Stimulated activated CD4-positive, alpha-beta T cell treated with anti-CD3 and anti-CD28 coated beads, Interleukin-4, amount 100 ng/mL, for 4 hours (primary cell): ENCODE results near the gene DPAGT1.

Experiments used
- DNase-seq, 2 experiments: peaks; one replicate each; pipeline ENCODE4 v3.0.0-alpha.2; 2020

Gene DPAGT1

DNA sequence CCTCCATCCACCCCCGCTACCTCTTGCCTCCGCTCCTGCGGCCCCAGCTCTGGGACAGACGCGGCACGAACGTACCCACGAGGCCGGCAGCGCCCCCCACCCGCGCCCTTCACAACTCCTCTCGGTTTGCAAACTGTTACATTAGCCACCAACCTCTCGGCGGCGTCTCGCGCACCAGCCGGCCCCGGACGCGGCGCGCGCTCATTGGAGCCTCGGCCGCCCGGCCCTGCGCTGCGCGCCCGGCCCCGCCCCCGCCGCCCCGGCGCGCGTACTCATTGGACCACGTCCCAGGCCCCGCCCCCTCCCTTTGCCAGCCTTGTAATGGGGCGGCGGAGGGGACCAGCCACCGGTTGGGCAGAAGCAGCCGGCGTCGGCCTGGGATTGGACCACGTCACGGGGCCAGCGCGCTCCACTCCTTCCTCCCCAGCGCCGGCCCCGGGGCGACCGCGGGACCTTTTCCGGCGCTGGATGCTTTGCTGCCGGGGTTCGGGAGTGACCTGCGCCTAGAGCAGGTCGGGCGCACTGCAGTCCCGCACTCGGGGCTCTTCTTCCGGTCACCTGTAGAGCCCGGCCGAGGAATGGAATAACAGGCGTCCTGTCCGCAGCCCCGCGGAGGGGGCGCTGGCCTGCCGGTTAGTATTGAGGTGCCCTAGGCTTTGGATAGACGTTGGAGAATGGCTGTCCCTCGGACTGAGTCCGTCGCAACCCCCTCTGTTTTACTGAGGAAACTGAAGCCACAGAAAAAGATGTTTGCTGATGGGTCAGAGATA lies 44.5 kb downstream of the DPAGT1 start, which contains the start of gene HYOU1:
Gene HYOU1, minus strand, starts transcription at position 206 of the 770 bp plus-strand sequence. CDS start 1,045 bp downstream, outside the sequence.
- DNase-seq = peak; percentile 97 to 99

- DNase-seq = peak; percentile 30 to 33
Measured at GRCh38 chr11:119056421-119056999, 45.1 kb downstream of the DPAGT1 start.

- no peak for DNase-seq
Measured at GRCh38 chr11:119055901-119056300, 45.8 kb downstream of the DPAGT1 start.

GRCh38 chr11:119054418-119054817 lies 47.2 kb downstream of the DPAGT1 start:
- DNase-seq = no peak

DNA sequence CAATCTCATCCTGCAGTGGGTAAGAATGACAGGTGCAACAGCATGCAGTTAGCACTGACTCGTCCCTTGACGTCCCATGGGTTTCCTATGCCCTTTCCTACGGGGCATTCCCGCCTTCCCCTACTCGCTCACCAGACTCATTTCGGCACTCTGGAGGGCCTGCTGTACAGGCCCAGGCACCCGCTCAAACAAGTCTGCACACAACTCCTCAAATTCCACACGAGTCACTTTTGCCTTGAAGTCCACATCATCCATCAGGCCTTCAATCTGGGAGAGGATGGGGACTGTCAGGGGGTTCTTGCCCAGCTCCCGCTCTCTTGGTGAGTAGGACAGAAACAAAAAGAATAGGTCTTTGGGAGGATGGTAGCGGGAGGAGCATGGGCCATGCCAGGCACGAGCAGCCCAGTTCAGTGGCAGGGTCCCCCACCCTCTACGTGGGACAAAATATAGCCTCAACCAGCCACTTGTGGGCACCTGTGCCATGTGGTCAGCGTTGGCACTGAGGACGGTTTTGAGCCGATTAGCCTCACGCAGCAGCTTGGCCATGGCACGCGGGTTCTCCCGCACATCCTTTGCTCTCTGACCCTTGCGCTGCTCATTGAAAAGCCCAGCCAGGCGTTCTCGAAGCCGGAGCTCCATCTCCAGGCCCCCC lies 49.4 kb downstream of the DPAGT1 start:
- no peak for DNase-seq

DNA sequence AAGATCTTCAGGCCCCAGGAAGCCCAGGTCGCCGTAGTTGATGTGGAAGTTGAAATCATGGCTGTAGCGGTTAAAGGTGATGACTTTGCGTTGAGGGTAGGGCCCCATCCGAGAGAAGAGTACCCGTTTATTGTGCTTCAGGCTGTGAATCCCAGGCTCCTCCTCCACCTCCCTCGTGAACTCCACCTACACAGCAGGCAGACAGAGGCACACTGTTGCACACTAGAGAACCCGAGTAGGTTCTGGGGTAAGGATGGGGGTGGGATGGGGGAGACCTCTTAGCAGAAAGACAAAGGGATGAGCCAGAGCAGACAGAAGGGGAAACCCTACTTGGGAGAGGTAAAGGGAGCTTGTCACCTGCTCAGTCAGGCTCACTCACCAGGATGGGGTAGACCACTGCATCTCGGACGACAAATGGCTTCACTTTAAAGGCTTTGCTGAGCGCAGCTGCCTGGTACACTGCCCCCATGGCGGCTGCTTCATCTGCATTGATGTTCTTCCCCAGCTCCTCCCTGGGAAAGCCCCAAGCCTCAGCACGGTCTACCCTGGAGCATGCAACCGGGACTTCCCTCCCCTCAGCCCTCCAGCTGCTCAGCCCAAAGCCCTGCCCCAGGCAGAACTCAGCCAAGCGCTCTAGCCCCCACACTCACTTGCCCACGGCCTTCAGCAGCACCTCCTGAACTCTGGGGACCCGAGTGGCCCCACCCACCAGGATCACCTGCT lies 50.1 kb downstream of the DPAGT1 start:
- peak; percentile 22 to 28 for DNase-seq

DNA sequence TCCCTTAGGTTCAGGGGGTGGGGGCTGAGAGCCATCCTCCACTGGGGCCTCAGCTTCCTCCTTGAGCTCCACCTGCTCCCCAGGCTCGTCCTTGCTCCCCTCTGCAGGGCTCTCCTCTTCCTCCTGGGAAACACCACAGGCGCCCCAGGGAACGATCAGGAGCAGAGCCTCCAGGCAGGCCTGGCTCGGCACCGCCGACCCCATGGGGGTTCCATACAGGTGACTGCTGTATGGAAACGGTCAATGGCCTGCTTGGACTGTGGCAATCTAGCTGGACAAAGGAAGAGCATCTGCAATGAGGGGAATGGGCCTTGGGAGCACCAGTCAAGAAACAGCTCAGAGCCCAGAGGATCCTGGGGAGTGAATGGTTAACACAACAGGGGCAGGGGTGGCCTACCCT lies 52.6 kb downstream of the DPAGT1 start:
- no peak for DNase-seq

- DNase-seq = no peak
Measured at GRCh38 chr11:119048644-119049043, 53.0 kb downstream of the DPAGT1 start.

DNA sequence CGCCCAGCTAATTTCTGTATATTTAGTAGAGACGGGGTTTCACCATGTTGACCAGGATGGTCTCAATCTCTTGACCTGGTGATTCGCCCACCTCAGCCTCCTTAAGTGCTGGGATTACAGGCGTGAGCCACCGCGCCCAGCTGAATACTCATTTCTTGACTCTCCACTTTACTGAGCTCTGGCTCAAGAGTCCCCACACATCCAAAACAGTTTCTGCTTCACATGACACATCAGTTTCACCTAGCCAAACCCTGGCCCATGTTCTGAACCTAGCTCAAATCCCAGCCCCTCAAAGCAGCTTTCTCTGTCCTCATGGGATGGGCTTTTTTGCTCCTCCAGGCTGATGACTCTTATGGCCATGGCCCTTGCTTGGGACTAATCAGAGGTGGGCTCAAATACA lies 54.4 kb downstream of the DPAGT1 start:
- no peak for DNase-seq
